ENCODE measurements around the gene SOX2.

SOX2 gene

DNA sequence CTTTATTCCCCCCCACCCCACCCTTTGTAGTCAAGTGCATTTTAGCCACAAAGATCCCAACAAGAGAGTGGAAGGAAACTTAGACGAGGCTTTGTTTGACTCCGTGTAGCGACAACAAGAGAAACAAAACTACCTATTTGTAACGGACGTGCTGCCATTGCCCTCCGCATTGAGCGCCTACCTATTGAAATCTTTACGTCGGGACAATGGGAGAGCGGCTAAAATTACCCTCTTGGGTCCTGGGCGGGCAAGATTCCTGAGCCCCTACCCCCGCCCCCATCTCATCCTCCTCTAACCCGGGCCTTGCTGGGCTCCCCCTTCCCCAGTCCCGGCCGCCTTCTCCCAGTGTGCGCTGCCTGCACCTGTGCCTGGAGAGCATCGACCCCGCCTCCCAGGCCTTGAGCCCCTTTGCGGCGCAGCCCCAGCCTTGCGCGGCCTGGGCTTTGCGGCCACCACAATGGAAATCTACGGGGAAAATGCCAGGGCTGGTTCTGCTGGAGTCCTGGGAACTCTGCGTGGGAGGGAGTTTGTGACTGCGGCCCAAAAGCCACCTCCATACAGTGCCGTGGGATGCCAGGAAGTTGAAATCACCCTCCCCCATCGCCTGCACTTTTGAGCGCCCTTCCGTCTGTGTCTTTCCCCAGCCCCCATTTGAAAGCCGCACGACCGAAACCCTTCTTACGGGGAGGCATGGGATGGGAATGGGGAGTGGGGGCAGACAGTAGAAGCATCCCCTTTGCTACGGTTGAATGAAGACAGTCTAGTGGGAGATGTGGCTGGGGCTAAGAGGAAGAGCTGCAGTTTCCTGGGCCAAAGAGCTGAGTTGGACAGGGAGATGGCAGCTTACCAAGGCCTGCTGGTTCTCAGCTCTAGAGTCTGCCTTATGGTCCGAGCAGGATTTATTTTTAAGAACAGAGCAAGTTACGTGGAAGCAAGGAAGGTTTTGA lies 1.1 kb upstream of the SOX2 start:
- in situ Hi-C loops (cut with HindIII; ENCODE audit: low sequenced_read_pairs): no loop called here
- TF ChIP-seq, protein P1, sequence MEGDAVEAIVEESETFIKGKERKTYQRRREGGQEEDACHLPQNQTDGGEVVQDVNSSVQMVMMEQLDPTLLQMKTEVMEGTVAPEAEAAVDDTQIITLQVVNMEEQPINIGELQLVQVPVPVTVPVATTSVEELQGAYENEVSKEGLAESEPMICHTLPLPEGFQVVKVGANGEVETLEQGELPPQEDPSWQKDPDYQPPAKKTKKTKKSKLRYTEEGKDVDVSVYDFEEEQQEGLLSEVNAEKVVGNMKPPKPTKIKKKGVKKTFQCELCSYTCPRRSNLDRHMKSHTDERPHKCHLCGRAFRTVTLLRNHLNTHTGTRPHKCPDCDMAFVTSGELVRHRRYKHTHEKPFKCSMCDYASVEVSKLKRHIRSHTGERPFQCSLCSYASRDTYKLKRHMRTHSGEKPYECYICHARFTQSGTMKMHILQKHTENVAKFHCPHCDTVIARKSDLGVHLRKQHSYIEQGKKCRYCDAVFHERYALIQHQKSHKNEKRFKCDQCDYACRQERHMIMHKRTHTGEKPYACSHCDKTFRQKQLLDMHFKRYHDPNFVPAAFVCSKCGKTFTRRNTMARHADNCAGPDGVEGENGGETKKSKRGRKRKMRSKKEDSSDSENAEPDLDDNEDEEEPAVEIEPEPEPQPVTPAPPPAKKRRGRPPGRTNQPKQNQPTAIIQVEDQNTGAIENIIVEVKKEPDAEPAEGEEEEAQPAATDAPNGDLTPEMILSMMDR (IDR thresholded peaks at IDR 0.05; ENCODE audit: low read depth, low read length, missing control alignments): no peak
- DNase-seq (ENCODE audit: low read depth): no peak
- H3K4me3 ChIP-seq (ENCODE audit: low read depth, low read length): peak overlapping the region; percentile 81

GRCh38 chr3:181712226-181712552 lies 464 bp downstream of the SOX2 start:
- in situ Hi-C loops (cut with HindIII; ENCODE audit: low sequenced_read_pairs): no loop called here
- peak overlapping the region; percentile 81 for H3K4me3 ChIP-seq (ENCODE audit: low read depth, low read length)
- DNase-seq (ENCODE audit: low read depth): no peak
- TF ChIP-seq, protein P1 (IDR thresholded peaks at IDR 0.05; ENCODE audit: low read depth, low read length, missing control alignments): no peak

GRCh38 chr3:181712553-181713279 lies 991 bp downstream of the SOX2 start:
- in situ Hi-C loops (cut with HindIII; ENCODE audit: low sequenced_read_pairs): no loop called here
- peak overlapping the region; percentile 81 for H3K4me3 ChIP-seq (ENCODE audit: low read depth, low read length)
- TF ChIP-seq, protein P1 (IDR thresholded peaks at IDR 0.05; ENCODE audit: low read depth, low read length, missing control alignments): no peak
- no peak for DNase-seq (ENCODE audit: low read depth)

DNA sequence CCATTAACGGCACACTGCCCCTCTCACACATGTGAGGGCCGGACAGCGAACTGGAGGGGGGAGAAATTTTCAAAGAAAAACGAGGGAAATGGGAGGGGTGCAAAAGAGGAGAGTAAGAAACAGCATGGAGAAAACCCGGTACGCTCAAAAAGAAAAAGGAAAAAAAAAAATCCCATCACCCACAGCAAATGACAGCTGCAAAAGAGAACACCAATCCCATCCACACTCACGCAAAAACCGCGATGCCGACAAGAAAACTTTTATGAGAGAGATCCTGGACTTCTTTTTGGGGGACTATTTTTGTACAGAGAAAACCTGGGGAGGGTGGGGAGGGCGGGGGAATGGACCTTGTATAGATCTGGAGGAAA lies 1.5 kb downstream of the SOX2 start:
- TF ChIP-seq, protein P1 (IDR thresholded peaks at IDR 0.05; ENCODE audit: low read depth, low read length, missing control alignments): no peak
- H3K4me3 ChIP-seq (ENCODE audit: low read depth, low read length): peak overlapping the region; percentile 81
- no peak for DNase-seq (ENCODE audit: low read depth)
- in situ Hi-C loops (cut with HindIII; ENCODE audit: low sequenced_read_pairs): no loop called here

- no peak for DNase-seq (ENCODE audit: low read depth)
- TF ChIP-seq, protein P1 (IDR thresholded peaks at IDR 0.05; ENCODE audit: low read depth, low read length, missing control alignments): no peak
- in situ Hi-C loops (cut with HindIII; ENCODE audit: low sequenced_read_pairs): no loop called here
Measured at GRCh38 chr3:181713676-181714612, 2.2 kb downstream of the SOX2 start.

More at GRCh38 chr3:181713676-181714612, 2.2 kb downstream of the SOX2 start:
- H3K4me3 ChIP-seq (ENCODE audit: low read depth, low read length): peak overlapping the region; percentile 81
